PC-3 (cell line): ENCODE measurements around the gene SDF2L1. TPM values are rescaled to one million over a fixed set of nuclear protein-coding genes. Genes with fewer than 3 reads are reported as not detected.
"Not testable (repeated sequence)": the region's sequence is repeated elsewhere in the genome, so short reads cannot be mapped to it uniquely, and the experiment has no call there.

Experiments used
- ATAC-seq: fragments of 200-7000 bp; cut with Tn5 transposase; 2 replicates; pipeline ENCODE4 v1.9.1; 2020; ENCODE audit warnings: mild to moderate bottlenecking, moderate library complexity
- BruUV-seq: library from RNA; stranded (reverse); fragments of 400-500 nt; replicated peaks from 2 replicates; lab custom pipeline; 2021; lab: Mats Ljungman, UMichigan
- CTCF ChIA-PET: fragments of 300-600 bp; sonication (Branson Sonifier 250); formaldehyde crosslinking; loops from one replicate; lab custom pipeline; 2022; ENCODE audit warnings: antibody characterized with exemption; lab: Charles Lee
- POLR2A ChIA-PET: fragments of 300-600 bp; sonication (Branson Sonifier 250); formaldehyde crosslinking; loops from one replicate; lab custom pipeline; 2022; ENCODE audit warnings: antibody characterized with exemption; ENCODE audit not compliant: unreplicated experiment; lab: Charles Lee
- DNase-seq: peaks from one replicate; pipeline ENCODE4 v3.0.0-alpha.2; 2015
- H2AFZ ChIP-seq: fragments of 300-600 bp; sonication (generic); 2 replicates; pipeline ENCODE4 v1.6.0; 2016; ENCODE audit warnings: antibody characterized with exemption, low read length
- H3F3A ChIP-seq: fragments of 300-600 bp; sonication (generic); one replicate; pipeline ENCODE4 v1.6.0; 2017; ENCODE audit warnings: antibody characterized with exemption, low read length, control low read depth, mild to moderate bottlenecking; ENCODE audit not compliant: unreplicated experiment
- H3K27ac ChIP-seq: fragments of 300-600 bp; sonication (generic); 2 replicates; pipeline ENCODE4 v1.5.1; 2016; ENCODE audit warnings: mild to moderate bottlenecking, low read length
- H3K27me3 ChIP-seq: fragments of 300-600 bp; sonication (generic); 2 replicates; pipeline ENCODE4 v1.6.1; 2016; ENCODE audit warnings: low read length, mixed read lengths
- H3K36me3 ChIP-seq: fragments of 300-600 bp; sonication (generic); 2 replicates; pipeline ENCODE4 v1.6.1; 2016; ENCODE audit warnings: low read depth, mixed run types, low read length, mixed read lengths
- H3K4me1 ChIP-seq: fragments of 300-600 bp; sonication (generic); 2 replicates; pipeline ENCODE4 v1.5.1; 2016; ENCODE audit warnings: low read length; ENCODE audit not compliant: insufficient read depth
- H3K4me2 ChIP-seq: fragments of 300-600 bp; sonication (generic); 2 replicates; pipeline ENCODE4 v1.6.0; 2016; ENCODE audit warnings: low read length
- H3K4me3 ChIP-seq: fragments of 300-600 bp; sonication (generic); 2 replicates; pipeline ENCODE4 v1.5.1; 2016; ENCODE audit warnings: mild to moderate bottlenecking, low read length, mixed read lengths
- H3K79me2 ChIP-seq: fragments of 300-600 bp; sonication (generic); 2 replicates; pipeline ENCODE4 v1.6.1; 2017; ENCODE audit warnings: low read length, mixed read lengths
- H3K9ac ChIP-seq: fragments of 300-600 bp; sonication (generic); 2 replicates; pipeline ENCODE4 v1.6.0; 2016; ENCODE audit warnings: mild to moderate bottlenecking, low read length
- H3K9me2 ChIP-seq: fragments of 300-600 bp; sonication (generic); replicated peaks from 2 replicates; pipeline ENCODE4 v1.6.1; 2016; ENCODE audit warnings: mixed run types, low read length, mixed read lengths
- H3K9me3 ChIP-seq: fragments of 300-600 bp; sonication (generic); 2 replicates; pipeline ENCODE4 v1.6.1; 2016; ENCODE audit warnings: low read length, mixed read lengths
- H4K20me1 ChIP-seq: fragments of 300-600 bp; sonication (generic); 2 replicates; pipeline ENCODE4 v1.6.1; 2016; ENCODE audit warnings: low read length, mixed read lengths
- CTCF ChIP-seq: fragments of 300-600 bp; sonication (generic); conservative IDR thresholded peaks from 2 replicates; pipeline ENCODE4 v1.5.1; 2017; ENCODE audit warnings: antibody characterized with exemption, low read depth, mild to moderate bottlenecking, low read length
- EZH2 ChIP-seq: fragments of 300-600 bp; sonication (generic); IDR thresholded peaks from one replicate; pipeline ENCODE4 v1.6.1; 2017; ENCODE audit warnings: antibody characterized with exemption, mild to moderate bottlenecking, low read length; ENCODE audit not compliant: unreplicated experiment
- EZH2phosphoT487 ChIP-seq: fragments of 300-600 bp; sonication (generic); IDR thresholded peaks from 2 replicates; pipeline ENCODE4 v1.6.1; 2018; ENCODE audit warnings: mild to moderate bottlenecking, antibody characterized with exemption, low read length, borderline replicate concordance
- intact Hi-C: fragments of 100-400 bp; cut with micrococcal nuclease; formaldehyde crosslinking; loops from 2 replicates; pipeline ENCODE4 v1.9.0; 2023
- total RNA-seq: library from RNA; depleted of rRNA; stranded (reverse); fragments of >200 nt; gene quantifications from 2 replicates; pipeline ENCODE4 v1.2.3, GENCODE V29; 2014

Gene SDF2L1
- total RNA-seq, 1 experiment from 2014 or later: 180 TPM

- Histone ChIP-seq H2AFZ (no peak overlapping the region), H3K4me2 (no peak overlapping the region), H3K9ac (no peak overlapping the region), H3K4me1 (no peaks in the 10 kb centered on the region; the same call in 1 of the 2 replicates), H3K79me2 (peaks cover 63% of the 10 kb centered on the region), H3K27me3 (no peaks in the 10 kb centered on the region), H3K36me3 (peaks cover 13% of the 10 kb centered on the region), H3K9me3 (no peaks in the 10 kb centered on the region), H3K27ac (no peak overlapping the region), H3K4me3 (no peak overlapping the region), H3K9me2 (no peaks in the 10 kb centered on the region), H4K20me1 (peaks cover 3% of the 10 kb centered on the region; the same call in 1 of the 2 replicates), H3F3A (no peaks in the 10 kb centered on the region)
- no TSS peak for BruUV-seq
- TF ChIP-seq CTCF (no peak), EZH2phosphoT487 (no peak), EZH2 (no peak)
- ATAC-seq (no peak), DNase-seq (no peak)
- intact Hi-C loops: no loop called here
- CTCF ChIA-PET: interaction anchor here (0.5 kb wide), 1 partner anchor 37 kb away, joined by 3 read pairs; no protein-coding TSS in a partner anchor
- POLR2A ChIA-PET: no interaction called here
Measured at GRCh38 chr22:21615731-21616130, 26.4 kb upstream of the SDF2L1 start.

- H3K9me2 ChIP-seq, ATAC-seq, intact Hi-C loops, BruUV-seq, H3F3A ChIP-seq, H2AFZ ChIP-seq, CTCF ChIA-PET, H3K27me3 ChIP-seq, H3K4me1 ChIP-seq, H3K27ac ChIP-seq, H3K36me3 ChIP-seq, H3K4me2 ChIP-seq, H3K4me3 ChIP-seq, H3K9ac ChIP-seq, DNase-seq, POLR2A ChIA-PET, H4K20me1 ChIP-seq, H3K9me3 ChIP-seq: not testable (repeated sequence)
- peaks cover 64% of the 10 kb centered on the region for H3K79me2 ChIP-seq
Measured at GRCh38 chr22:21617337-21617736, 24.8 kb upstream of the SDF2L1 start.

- H3K9me2 ChIP-seq: no peaks in the 10 kb centered on the region
- no peak overlapping the region for H2AFZ ChIP-seq
- ChIA-PET POLR2A (no interaction called here), CTCF (no interaction called here)
- no peak overlapping the region for H3K9ac ChIP-seq
- TF ChIP-seq EZH2 (no peak), EZH2phosphoT487 (no peak), CTCF (no peak)
- H3K4me1 ChIP-seq: no peaks in the 10 kb centered on the region
- no peak for ATAC-seq
- peaks cover 50% of the 10 kb centered on the region for H3K79me2 ChIP-seq
- H3K27me3 ChIP-seq: no peaks in the 10 kb centered on the region
- no TSS peak for BruUV-seq
- H3K4me3 ChIP-seq: no peak overlapping the region
- no peak overlapping the region for H3K4me2 ChIP-seq
- no peaks in the 10 kb centered on the region for H3K9me3 ChIP-seq
- intact Hi-C loops: no loop called here
- H3F3A ChIP-seq: no peaks in the 10 kb centered on the region
- no peak for DNase-seq
- H3K27ac ChIP-seq: no peak overlapping the region
- peaks cover 4% of the 10 kb centered on the region; the same call in 1 of the 2 replicates for H3K36me3 ChIP-seq
- peaks cover 5% of the 10 kb centered on the region; the same call in 1 of the 2 replicates for H4K20me1 ChIP-seq
Measured at GRCh38 chr22:21621025-21621424, 21.1 kb upstream of the SDF2L1 start.
